Activated CD4-positive, alpha-beta memory T cell treated with anti-CD3 and anti-CD28 coated beads for 36 hours (primary cell): ENCODE data around the gene ZNG1A. TPM values are rescaled to one million over a fixed set of nuclear protein-coding genes. Genes with fewer than 3 reads are reported as not detected.
"Not testable (repeated sequence)": the region's sequence is repeated elsewhere in the genome, so short reads cannot be mapped to it uniquely, and the experiment has no call there.

Source experiments
- CTCF ChIA-PET: fragments of 350-600 bp; sonication (Branson Sonifier 250); formaldehyde crosslinking; loops from one replicate; lab custom pipeline; 2021; ENCODE audit warnings: antibody characterized with exemption, inconsistent platforms; lab: Charles Lee
- POLR2A ChIA-PET: fragments of 350-600 bp; sonication (Branson Sonifier 250); formaldehyde crosslinking; loops from one replicate; lab custom pipeline; 2021; ENCODE audit warnings: antibody characterized with exemption; lab: Charles Lee
- DNase-seq: peaks from one replicate; pipeline ENCODE4 v3.0.0-alpha.2; 2020
- H3K27ac Mint-ChIP-seq: one replicate; pipeline ENCODE4 v1.8.0; 2021; ENCODE audit warnings: mixed read lengths
- H3K27me3 Mint-ChIP-seq: one replicate; pipeline ENCODE4 v1.8.0; 2021; ENCODE audit warnings: mixed read lengths
- H3K36me3 Mint-ChIP-seq: one replicate; pipeline ENCODE4 v1.8.0; 2021; ENCODE audit warnings: mixed read lengths
- H3K4me1 Mint-ChIP-seq: one replicate; pipeline ENCODE4 v1.8.0; 2021; ENCODE audit warnings: low read depth, mixed read lengths
- H3K4me3 Mint-ChIP-seq: one replicate; pipeline ENCODE4 v1.8.0; 2021; ENCODE audit warnings: mild to moderate bottlenecking, mixed read lengths
- H3K9me3 Mint-ChIP-seq: one replicate; pipeline ENCODE4 v1.8.0; 2021; ENCODE audit warnings: mixed read lengths
- intact Hi-C: fragments of 100-400 bp; cut with micrococcal nuclease; formaldehyde crosslinking; loops from one replicate; pipeline ENCODE4 v1.15.1; 2023
- total RNA-seq, 2 experiments: library from RNA; stranded (reverse); gene quantifications; one replicate each; pipeline ENCODE4 v1.2.3, GENCODE V29; 2021

ZNG1A gene
- total RNA-seq, 2 experiments from 2014 or later, result 36.8 to 42.1 TPM

DNA sequence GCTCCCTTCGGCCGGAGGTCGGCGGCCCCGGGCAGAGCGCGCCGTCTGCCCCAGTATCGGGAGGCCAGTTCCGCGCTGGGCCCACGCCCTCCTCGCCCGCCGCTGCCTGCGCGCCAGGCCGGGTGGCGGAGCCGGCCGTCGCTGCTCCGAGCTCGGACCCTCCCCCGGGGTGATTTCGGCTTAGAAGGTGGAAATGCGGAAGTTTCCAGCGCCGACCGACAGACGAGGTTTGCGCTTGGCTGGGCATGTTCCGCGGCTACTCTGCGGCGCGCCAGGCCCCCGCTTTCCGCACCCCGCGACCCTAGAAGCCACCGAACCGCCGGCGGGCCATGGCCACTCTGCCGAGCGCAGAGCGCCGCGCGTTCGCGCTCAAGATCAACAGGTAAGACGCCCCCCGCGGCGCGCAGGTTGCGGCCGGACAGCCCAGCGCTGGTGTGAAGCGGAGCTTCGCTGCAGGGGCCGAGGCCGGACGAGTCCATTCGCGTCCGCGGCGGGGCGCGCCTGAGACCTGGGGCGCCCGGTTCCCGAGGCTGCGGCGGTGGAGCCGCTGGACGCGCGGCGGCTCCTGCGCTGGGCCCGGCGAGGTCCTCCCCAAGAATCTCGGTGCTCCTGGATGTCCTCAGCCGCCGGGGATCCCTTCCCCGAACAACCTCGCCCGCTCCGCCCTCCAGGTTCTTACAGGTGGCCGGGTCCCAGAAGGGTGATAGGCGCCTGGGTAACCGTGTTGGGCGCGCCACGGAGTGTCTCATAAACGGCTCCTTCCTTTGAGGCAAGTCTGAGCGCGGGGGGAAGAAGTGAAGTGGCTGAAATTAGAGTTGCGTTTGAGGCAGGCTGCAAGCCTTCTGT, 36.0 kb upstream of the ZNG1A start, which contains the start of gene DOCK8:
DOCK8 (plus strand) TSS at position 218 of the 846 bp plus-strand sequence; CDS start at position 330, 112 bp downstream.
- Mint-ChIP-seq H3K9me3 (no peaks in the 10 kb centered on the region), H3K4me3 (peak within 1 kb of the TSS; percentile 80), H3K27ac (peak within 1 kb of the TSS; percentile 66), H3K36me3 (no peaks in the 10 kb centered on the region), H3K27me3 (no peaks in the 10 kb centered on the region), H3K4me1 (peaks cover 15% of the 10 kb centered on the region)
- intact Hi-C loops, result loop anchor here (1.0 to 2.0 kb wide), 4 partner anchors 40 to 92 kb away; no protein-coding TSS in a partner anchor
- ChIA-PET POLR2A (interaction anchor here (0.7 to 4.0 kb wide), 7 partner anchors 11 to 92 kb away, joined by 3 to 34 read pairs (median 7); no protein-coding TSS in a partner anchor), CTCF (interaction anchor here (0.9 to 2.2 kb wide), 16 partner anchors 10 to 93 kb away, joined by 3 to 19 read pairs (median 6); no protein-coding TSS in a partner anchor)
- DNase-seq, result peak; percentile 71

DNA sequence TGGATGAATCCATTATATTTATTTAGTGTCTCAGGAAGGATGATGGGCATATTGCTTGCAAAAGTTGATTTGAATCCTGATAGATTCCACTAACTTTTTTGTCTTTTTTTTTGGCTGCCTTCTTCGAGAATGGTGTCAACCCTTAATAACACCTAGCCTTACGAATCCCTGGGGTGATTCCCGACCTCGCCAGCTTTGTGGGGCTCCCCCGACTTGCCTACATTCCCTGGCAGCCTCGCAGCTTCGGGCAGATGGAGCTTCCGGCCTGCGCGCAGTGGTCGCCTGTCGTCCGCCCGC, 35.4 kb upstream of the ZNG1A start:
- no peaks in the 10 kb centered on the region for H3K9me3 Mint-ChIP-seq
- no peak overlapping the region for H3K27ac Mint-ChIP-seq
- no peaks in the 10 kb centered on the region for H3K27me3 Mint-ChIP-seq
- intact Hi-C loops, result loop anchor here (2.0 kb wide), 1 partner anchor 59 kb away; no protein-coding TSS in a partner anchor
- no peak for DNase-seq
- CTCF ChIA-PET, result interaction anchor here (0.9 to 2.2 kb wide), 12 partner anchors 10 to 94 kb away, joined by 3 to 19 read pairs (median 6); no protein-coding TSS in a partner anchor
- peak overlapping the region; percentile 80 for H3K4me3 Mint-ChIP-seq
- POLR2A ChIA-PET, result interaction anchor here (1.1 to 4.0 kb wide), 4 partner anchors 11 to 89 kb away, joined by 3 to 34 read pairs (median 12); no protein-coding TSS in a partner anchor
- H3K36me3 Mint-ChIP-seq, result no peaks in the 10 kb centered on the region
- peaks cover 15% of the 10 kb centered on the region for H3K4me1 Mint-ChIP-seq

DNA sequence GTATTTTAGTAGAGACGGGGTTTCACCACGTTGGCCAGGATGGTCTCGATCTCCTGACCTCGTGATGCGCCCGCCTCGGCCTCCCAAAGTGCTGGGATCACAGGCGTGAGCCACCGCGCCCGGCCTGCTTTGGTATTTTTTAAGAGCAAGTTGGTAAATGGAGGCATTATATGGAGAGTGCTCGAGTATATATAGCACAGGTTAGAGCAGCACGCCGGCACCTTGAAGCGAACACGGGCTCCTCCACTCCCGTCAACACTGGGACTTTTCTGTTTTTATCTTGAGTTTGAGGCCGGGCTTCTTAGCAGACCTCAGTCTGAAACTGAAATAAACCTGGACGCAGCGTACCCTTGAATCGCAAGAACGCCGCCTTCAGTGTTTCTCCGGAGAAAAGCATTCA, 35.0 kb upstream of the ZNG1A start:
- Mint-ChIP-seq H3K4me3 (peak overlapping the region; percentile 80), H3K4me1 (peaks cover 15% of the 10 kb centered on the region)
- H3K27ac Mint-ChIP-seq, H3K36me3 Mint-ChIP-seq, H3K27me3 Mint-ChIP-seq, DNase-seq, H3K9me3 Mint-ChIP-seq: not testable (repeated sequence)
- intact Hi-C loops, result loop anchor here (2.0 kb wide), 1 partner anchor 59 kb away; no protein-coding TSS in a partner anchor
- ChIA-PET POLR2A (interaction anchor here (1.1 to 4.0 kb wide), 4 partner anchors 12 to 90 kb away, joined by 3 to 34 read pairs (median 12); no protein-coding TSS in a partner anchor), CTCF (interaction anchor here (0.9 to 2.2 kb wide), 9 partner anchors 11 to 93 kb away, joined by 4 to 19 read pairs (median 6); no protein-coding TSS in a partner anchor)

DNA sequence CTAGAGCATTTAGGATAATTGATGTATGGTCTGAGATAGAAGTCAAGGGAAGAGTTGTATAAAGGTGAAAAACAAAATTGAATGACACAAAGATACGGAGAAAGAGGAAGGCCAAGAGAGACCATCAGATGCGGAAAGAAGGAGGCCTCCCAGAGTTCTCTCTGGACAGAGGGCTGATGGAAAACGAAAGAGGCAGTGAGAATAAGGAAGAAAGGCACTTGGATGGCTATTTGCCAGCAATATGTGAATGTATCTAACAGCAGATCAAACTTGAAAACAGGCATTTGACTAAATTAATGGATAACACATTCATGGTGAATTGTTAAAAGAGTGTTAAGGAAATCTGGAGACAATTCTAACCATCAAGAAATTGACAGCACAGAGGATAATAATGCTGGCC, 33.4 kb upstream of the ZNG1A start:
- Mint-ChIP-seq H3K4me1 (peaks cover 14% of the 10 kb centered on the region), H3K27ac (no peak overlapping the region), H3K36me3 (no peaks in the 10 kb centered on the region), H3K9me3 (no peaks in the 10 kb centered on the region), H3K27me3 (no peaks in the 10 kb centered on the region), H3K4me3 (no peak overlapping the region)
- ChIA-PET CTCF (interaction anchor here (1.2 kb wide), 1 partner anchor 91 kb away, joined by 3 read pairs; no protein-coding TSS in a partner anchor), POLR2A (no interaction called here)
- intact Hi-C loops, result no loop called here
- DNase-seq, result no peak

DNA sequence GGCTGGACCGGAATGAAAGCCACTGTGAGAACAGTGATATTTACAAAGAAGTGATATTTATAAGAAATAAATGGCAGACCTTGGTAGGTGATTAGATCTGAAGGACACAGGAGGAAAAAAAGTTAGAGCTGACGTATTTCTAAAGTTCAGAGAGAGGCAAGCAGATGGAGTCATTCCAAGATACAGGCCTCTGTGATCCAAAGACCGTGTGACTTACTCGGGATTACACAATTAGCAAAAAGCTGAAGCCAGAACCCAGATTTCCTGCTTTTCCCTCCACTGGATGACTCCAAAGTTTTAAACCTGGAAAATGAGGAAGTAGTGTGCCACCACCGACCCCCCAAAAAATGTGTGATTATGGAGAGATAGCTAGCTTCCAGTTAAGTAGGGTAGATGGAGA, 32.7 kb upstream of the ZNG1A start:
- no peak for DNase-seq
- intact Hi-C loops, result no loop called here

GRCh38 chr9:211036-211435, 32.2 kb upstream of the ZNG1A start:
- CTCF ChIA-PET, result interaction anchor here (0.9 to 1.2 kb wide), 2 partner anchors 82 to 92 kb away, joined by 3 read pairs; no protein-coding TSS in a partner anchor

More for the DNA sequence above, 32.7 kb upstream of the ZNG1A start:
- Mint-ChIP-seq H3K4me1 (peaks cover 8% of the 10 kb centered on the region), H3K4me3 (no peak overlapping the region), H3K27ac (no peak overlapping the region), H3K27me3 (no peaks in the 10 kb centered on the region), H3K9me3 (no peaks in the 10 kb centered on the region), H3K36me3 (no peaks in the 10 kb centered on the region)
- CTCF ChIA-PET, result interaction anchor here (0.9 to 1.2 kb wide), 2 partner anchors 82 to 92 kb away, joined by 3 read pairs; no protein-coding TSS in a partner anchor
- POLR2A ChIA-PET, result no interaction called here

GRCh38 chr9:209143-209758, 30.4 kb upstream of the ZNG1A start:
- no peaks in the 10 kb centered on the region for H3K4me1 Mint-ChIP-seq
- H3K4me3 Mint-ChIP-seq, result no peak overlapping the region
- CTCF ChIA-PET, result interaction anchor here (0.6 kb wide), 1 partner anchor 97 kb away, joined by 3 read pairs; no protein-coding TSS in a partner anchor
- intact Hi-C loops, result no loop called here
- no peaks in the 10 kb centered on the region for H3K36me3 Mint-ChIP-seq
- DNase-seq, result no peak
- no peak overlapping the region for H3K27ac Mint-ChIP-seq
- no peaks in the 10 kb centered on the region for H3K27me3 Mint-ChIP-seq
- no peaks in the 10 kb centered on the region for H3K9me3 Mint-ChIP-seq
- POLR2A ChIA-PET, result no interaction called here

More at GRCh38 chr9:211036-211435, 32.2 kb upstream of the ZNG1A start:
- POLR2A ChIA-PET, result no interaction called here
- DNase-seq, result no peak
- intact Hi-C loops, result no loop called here
- Mint-ChIP-seq H3K36me3 (no peaks in the 10 kb centered on the region), H3K9me3 (no peaks in the 10 kb centered on the region), H3K27me3 (no peaks in the 10 kb centered on the region), H3K4me1 (peaks cover 6% of the 10 kb centered on the region), H3K4me3 (no peak overlapping the region), H3K27ac (no peak overlapping the region)

DNA sequence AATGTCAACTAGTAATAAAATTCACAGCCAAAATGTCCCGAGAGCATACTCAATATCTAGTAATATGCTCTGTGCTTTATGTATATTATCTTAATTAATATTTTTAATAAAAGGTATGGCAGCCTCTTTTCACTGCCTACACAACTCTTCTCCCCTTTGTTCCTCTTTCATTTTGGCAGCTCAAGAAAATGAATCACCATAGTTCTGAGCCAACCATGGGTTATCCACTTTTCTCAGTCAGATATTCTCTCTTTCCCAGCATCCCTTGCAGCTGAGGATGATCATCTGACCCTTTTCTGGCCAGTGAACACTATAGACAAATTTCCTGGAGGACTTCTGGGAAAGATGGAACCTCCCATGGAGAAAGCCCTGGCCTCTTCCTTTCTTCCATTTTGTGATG, 27.6 kb upstream of the ZNG1A start:
- intact Hi-C loops, result no loop called here
- Mint-ChIP-seq H3K4me3 (no peak overlapping the region), H3K36me3 (no peaks in the 10 kb centered on the region), H3K27ac (no peak overlapping the region), H3K9me3 (no peaks in the 10 kb centered on the region), H3K27me3 (peaks cover 2% of the 10 kb centered on the region), H3K4me1 (no peaks in the 10 kb centered on the region)
- ChIA-PET POLR2A (no interaction called here), CTCF (interaction anchor here (0.6 kb wide), 1 partner anchor 134 kb away, joined by 3 read pairs; no protein-coding TSS in a partner anchor)
- DNase-seq, result no peak

DNA sequence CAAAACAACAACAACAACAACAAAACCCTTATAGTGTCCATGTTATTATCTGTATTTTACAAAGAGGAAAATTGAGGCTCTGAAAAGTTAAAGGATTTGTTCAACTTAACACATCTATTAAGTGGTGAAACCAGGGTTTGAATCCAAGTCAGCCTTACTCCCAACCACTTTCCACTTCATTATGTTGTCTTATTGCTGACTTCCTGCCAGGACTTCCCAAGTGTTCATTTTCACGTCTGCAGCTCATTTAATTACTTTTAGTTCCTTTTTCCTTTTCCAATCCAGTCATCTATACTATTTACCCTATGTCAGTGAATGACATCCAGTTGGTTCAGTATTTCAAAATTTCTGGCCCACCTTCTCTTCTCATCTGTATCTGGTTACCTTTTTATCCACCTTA, 20.7 kb upstream of the ZNG1A start:
- DNase-seq, H3K9me3 Mint-ChIP-seq, H3K36me3 Mint-ChIP-seq, POLR2A ChIA-PET, H3K4me3 Mint-ChIP-seq, H3K27me3 Mint-ChIP-seq, H3K27ac Mint-ChIP-seq, CTCF ChIA-PET, H3K4me1 Mint-ChIP-seq, intact Hi-C loops: not testable (repeated sequence)

- H3K27ac Mint-ChIP-seq, result peak overlapping the region; percentile 92
- peak; percentile 24 for DNase-seq
- H3K4me1 Mint-ChIP-seq, CTCF ChIA-PET, H3K27me3 Mint-ChIP-seq, intact Hi-C loops, H3K36me3 Mint-ChIP-seq, POLR2A ChIA-PET, H3K9me3 Mint-ChIP-seq: not testable (repeated sequence)
- H3K4me3 Mint-ChIP-seq, result peak overlapping the region; percentile 88
Measured at GRCh38 chr9:178140-178825, 573 bp downstream of the ZNG1A start.

GRCh38 chr9:169757-170156, 9.1 kb downstream of the ZNG1A start:
- CTCF ChIA-PET, H3K27ac Mint-ChIP-seq, H3K9me3 Mint-ChIP-seq: not testable (repeated sequence)

More at GRCh38 chr9:169757-170156, 9.1 kb downstream of the ZNG1A start:
- H3K4me1 Mint-ChIP-seq, H3K27me3 Mint-ChIP-seq, DNase-seq, intact Hi-C loops, H3K4me3 Mint-ChIP-seq, H3K36me3 Mint-ChIP-seq, POLR2A ChIA-PET: not testable (repeated sequence)
